Endometrial microvascular endothelial cells (primary cell): ENCODE results near the gene NOP56. TPM values are rescaled to one million over a fixed set of nuclear protein-coding genes. Genes with fewer than 3 reads are reported as not detected.

ENCODE experiments used
- in situ Hi-C: cut with HindIII; loops from 2 replicates; pipeline ENCODE4 v1.10.0; 2017; ENCODE audit warnings: low sequenced_read_pairs, low pct_unique_long_range_greater_than_20kb; ENCODE audit errors: inconsistent ontology term
- total RNA-seq: library from RNA; depleted of rRNA; stranded (reverse); fragments of >200 nt; gene quantifications from one replicate; pipeline ENCODE4 v1.2.3, GENCODE V29; 2015; ENCODE audit errors: inconsistent ontology term

Gene NOP56
- total RNA-seq, 1 donor from 2014 or later = 190 TPM

- in situ Hi-C loops = no loop called here
Measured at GRCh38 chr20:2633381-2633780, 19.1 kb upstream of the NOP56 start.

GRCh38 chr20:2637246-2637645 is 15.2 kb upstream of the NOP56 start:
- in situ Hi-C loops = no loop called here

- in situ Hi-C loops = no loop called here
Measured at GRCh38 chr20:2640260-2640659, 12.2 kb upstream of the NOP56 start.

- in situ Hi-C loops = no loop called here
Measured at GRCh38 chr20:2640899-2641298, 11.5 kb upstream of the NOP56 start.

GRCh38 chr20:2643708-2644107 is 8.7 kb upstream of the NOP56 start:
- in situ Hi-C loops = no loop called here

GRCh38 chr20:2652724-2653555 is 508 bp downstream of the NOP56 start:
- in situ Hi-C loops = no loop called here

GRCh38 chr20:2653556-2654383 is 1.3 kb downstream of the NOP56 start:
- in situ Hi-C loops = no loop called here

GRCh38 chr20:2654384-2654822 is 2.0 kb downstream of the NOP56 start:
- in situ Hi-C loops = no loop called here

- in situ Hi-C loops = no loop called here
Measured at GRCh38 chr20:2654831-2655230, 2.4 kb downstream of the NOP56 start.

- in situ Hi-C loops = no loop called here
Measured at GRCh38 chr20:2655331-2656116, 3.1 kb downstream of the NOP56 start.

GRCh38 chr20:2656471-2657117 is 4.2 kb downstream of the NOP56 start:
- in situ Hi-C loops = no loop called here

GRCh38 chr20:2657241-2657640 is 4.8 kb downstream of the NOP56 start:
- in situ Hi-C loops = no loop called here

- in situ Hi-C loops = no loop called here
Measured at GRCh38 chr20:2657674-2658073, 5.2 kb downstream of the NOP56 start.

- in situ Hi-C loops = no loop called here
Measured at GRCh38 chr20:2658414-2659354, 6.3 kb downstream of the NOP56 start.

- in situ Hi-C loops = no loop called here
Measured at GRCh38 chr20:2659547-2659946, 7.1 kb downstream of the NOP56 start.

GRCh38 chr20:2663364-2663886 is 11.0 kb downstream of the NOP56 start:
- in situ Hi-C loops = no loop called here

- in situ Hi-C loops = no loop called here
Measured at GRCh38 chr20:2663887-2664719, 11.7 kb downstream of the NOP56 start, which contains the start of gene IDH3B. TSS of gene IDH3B (minus strand) at chr20:2664216. CDS start at chr20:2664188, 28 bp downstream.
